Pancreas (tissue), 10 donors: ENCODE measurements around the gene RNF157. TPM values are rescaled to one million over a fixed set of nuclear protein-coding genes. Genes with fewer than 3 reads are reported as not detected.
"Not testable (repeated sequence)": the region's sequence is repeated elsewhere in the genome, so short reads cannot be mapped to it uniquely, and the experiment has no call there.

Source experiments
- ATAC-seq, 4 donors: fragments of 200-7000 bp; cut with Tn5 transposase; one replicate each; pipeline versions ENCODE4 v1.8.0 to v1.9.1; 2020; ENCODE audit warnings: mild to moderate bottlenecking in 4 of 4, moderate library complexity in 4 of 4
- DNase-seq, 6 donors: peaks; one replicate each; pipeline ENCODE4 v3.0.0-alpha.2; 2020
- FAIRE-seq: peaks from 2 replicates; lab custom pipeline; 2012; peaks lifted over from hg19 to GRCh38; lab: Jason Lieb, UNC
- H3K27ac ChIP-seq, 4 donors: fragments of 200-600 bp; sonication (generic); 1 replicate in 3 of 4; 2 replicates in 1 of 4; pipeline versions ENCODE4 v1.5.0 to v1.8.0; 2020
- H3K27me3 ChIP-seq, 4 donors: fragments of 200-600 bp; one replicate each; pipeline ENCODE4 v1.8.0; 2021
- H3K36me3 ChIP-seq, 3 donors: fragments of 200-600 bp; sonication (generic) in 1 of 3; one replicate each; pipeline versions ENCODE4 v1.5.0 to v1.8.0; 2020 to 2021
- H3K4me1 ChIP-seq, 3 donors: fragments of 200-600 bp; one replicate each; pipeline ENCODE4 v1.8.0; 2021
- H3K4me3 ChIP-seq, 4 donors: fragments of 200-600 bp; sonication (generic) in 2 of 4; one replicate each; pipeline versions ENCODE4 v1.5.0 to v1.8.0; 2020 to 2021
- H3K9me3 ChIP-seq, 4 donors: fragments of 200-600 bp; one replicate each; pipeline ENCODE4 v1.8.0; 2021
- WGBS, 2 donors: extraction: QIAGEN DNeasy Blood & Tissue Kit; methylation state at CpG; one replicate each; pipeline ENCODE4 v1.1.7; 2013; 5-methylcytosine and 5-hydroxymethylcytosine counted together
- intact Hi-C, 3 donors: fragments of 100-400 bp; cut with DNase I; formaldehyde crosslinking; loops; one replicate each; pipeline versions ENCODE4 v1.11.1 to v1.14.2; 2022
- polyA plus RNA-seq, 2 donors: library from polyadenylated mRNA; stranded (reverse); fragments of 200-250 nt; gene quantifications; one replicate each; pipeline ENCODE4 v1.2.3, GENCODE V29; 2013
- total RNA-seq, 6 donors: library from RNA; stranded (reverse); fragmentation: NEBNext Ultra II Directional in 4 of 6; extraction: Animal tissue kit (Norgen Biotek cat#: 25700) in 4 of 6; gene quantifications; one replicate each; pipeline versions ENCODE4 v1.2.1 to v1.2.4, GENCODE V29; 2021 to 2023
- TF ChIP-seq, protein P1 (sequence below), 4 donors: fragments of 200-600 bp; sonication (generic) in 3 of 4; IDR thresholded peaks; one replicate each; pipeline versions ENCODE4 v1.5.0 to v1.8.0; 2021; ENCODE audit warnings: antibody characterized with exemption in 4 of 4
- donor health status: healthy with polysubstance abuse.
- donor health status: DM: no; HTN: no; CAD: no; lungs with moderate emphysema.
- donor health status: DM: no; HTN: no; CAD: no.
- donor health status: control.
- donor health status: control.
- donor health status: Bipolar disorder and iron deficiency.
- donor health status: DM: yes; HTN: yes; CAD: no.
- donor health status: DM: no; HTN: no; CAD: no.
- donor health status: DM: no; HTN: no; CAD: no.
- donor health status: DM: yes; HTN: yes; CAD: no.

RNF157 gene
- total and polyA plus RNA-seq, 8 donors: 0.87 to 6.4 (median 3.3) TPM

DNA sequence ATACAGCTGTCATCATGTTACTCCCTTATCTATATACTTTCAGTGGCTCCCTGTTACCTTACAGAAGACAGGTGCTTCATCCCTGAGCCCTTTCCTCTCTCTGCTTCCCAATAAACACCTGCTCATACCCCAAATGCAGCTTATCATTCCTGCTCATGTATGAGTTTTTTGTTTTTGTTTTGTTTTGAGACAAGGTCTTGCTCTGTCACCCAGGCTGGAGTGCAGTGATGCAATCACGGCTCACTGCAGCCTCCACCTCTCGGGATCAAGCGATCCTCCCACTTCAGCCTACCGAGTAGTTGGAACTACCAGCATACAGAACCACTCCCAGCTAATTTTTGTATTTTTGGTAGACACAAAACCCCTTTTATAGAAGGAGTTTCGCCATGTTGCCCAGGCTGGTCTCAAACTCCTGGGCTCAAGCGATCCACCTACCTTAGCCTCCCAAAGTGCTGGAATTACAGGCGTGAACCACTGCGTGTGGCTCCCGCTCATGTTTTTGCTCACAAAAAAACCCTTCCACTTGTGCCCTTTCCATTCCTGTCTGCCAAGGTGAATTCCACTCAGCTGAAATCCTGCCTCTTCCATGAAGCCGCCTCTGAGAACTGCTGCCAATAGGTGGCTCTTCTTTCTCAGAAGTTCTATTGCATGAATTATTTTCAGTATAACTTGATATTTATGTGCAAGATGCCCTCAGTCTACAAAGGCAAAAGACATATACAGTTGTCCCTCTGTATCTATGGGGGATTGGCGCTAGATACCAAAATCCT lies 7.9 kb upstream of the RNF157 start:
- no peak overlapping the region for H3K27ac ChIP-seq
- intact Hi-C loops: no loop called here
- DNase-seq (no peak), ATAC-seq (peak in 2 of 4 donors; percentile 16 to 53), FAIRE-seq (no peak)
- H3K4me3 ChIP-seq: no peak overlapping the region
- no peaks in the 10 kb centered on the region for H3K9me3 ChIP-seq
- 52 to 61% methylated on average over 11 of the region's 11 CpGs for WGBS, 2 donors
- no peaks in the 10 kb centered on the region for H3K27me3 ChIP-seq
- no peaks in the 10 kb centered on the region for H3K36me3 ChIP-seq
- TF ChIP-seq, protein P1, sequence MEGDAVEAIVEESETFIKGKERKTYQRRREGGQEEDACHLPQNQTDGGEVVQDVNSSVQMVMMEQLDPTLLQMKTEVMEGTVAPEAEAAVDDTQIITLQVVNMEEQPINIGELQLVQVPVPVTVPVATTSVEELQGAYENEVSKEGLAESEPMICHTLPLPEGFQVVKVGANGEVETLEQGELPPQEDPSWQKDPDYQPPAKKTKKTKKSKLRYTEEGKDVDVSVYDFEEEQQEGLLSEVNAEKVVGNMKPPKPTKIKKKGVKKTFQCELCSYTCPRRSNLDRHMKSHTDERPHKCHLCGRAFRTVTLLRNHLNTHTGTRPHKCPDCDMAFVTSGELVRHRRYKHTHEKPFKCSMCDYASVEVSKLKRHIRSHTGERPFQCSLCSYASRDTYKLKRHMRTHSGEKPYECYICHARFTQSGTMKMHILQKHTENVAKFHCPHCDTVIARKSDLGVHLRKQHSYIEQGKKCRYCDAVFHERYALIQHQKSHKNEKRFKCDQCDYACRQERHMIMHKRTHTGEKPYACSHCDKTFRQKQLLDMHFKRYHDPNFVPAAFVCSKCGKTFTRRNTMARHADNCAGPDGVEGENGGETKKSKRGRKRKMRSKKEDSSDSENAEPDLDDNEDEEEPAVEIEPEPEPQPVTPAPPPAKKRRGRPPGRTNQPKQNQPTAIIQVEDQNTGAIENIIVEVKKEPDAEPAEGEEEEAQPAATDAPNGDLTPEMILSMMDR (IDR thresholded peaks at IDR 0.05): no peak
- H3K4me1 ChIP-seq: peaks cover 0 to 13% (median 0%) of the 10 kb centered on the region in 3 donors

DNA sequence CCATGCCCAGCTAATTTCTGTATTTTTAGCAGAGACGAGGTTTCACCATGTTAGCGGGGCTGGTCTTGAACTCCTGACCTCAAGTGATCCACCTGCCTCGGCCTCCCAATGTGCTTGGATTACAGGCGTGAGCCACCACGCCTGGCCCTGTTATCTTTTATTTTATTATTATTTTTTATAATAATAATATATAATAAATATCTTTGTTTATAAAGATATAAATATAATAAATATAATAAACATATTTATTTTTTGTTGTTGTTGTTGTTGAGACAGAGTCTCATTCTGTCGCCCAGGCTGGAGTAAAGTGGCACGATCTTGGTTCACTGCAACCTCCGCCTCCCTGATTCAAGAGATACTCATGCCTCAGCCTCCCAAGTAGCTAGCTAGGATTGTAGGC lies 7.0 kb upstream of the RNF157 start:
- Histone ChIP-seq H3K4me1 (peaks cover 0 to 9% (median 0%) of the 10 kb centered on the region in 3 donors), H3K27ac (no peak overlapping the region), H3K4me3 (no peak overlapping the region), H3K36me3 (no peaks in the 10 kb centered on the region), H3K9me3 (no peaks in the 10 kb centered on the region), H3K27me3 (no peaks in the 10 kb centered on the region)
- TF ChIP-seq, protein P1 (IDR thresholded peaks at IDR 0.05): no peak
- WGBS, 2 donors: 80 to 92% methylated on average over 8 of the region's 8 CpGs
- ATAC-seq: no peak
- no peak for FAIRE-seq
- no peak for DNase-seq
- intact Hi-C loops: no loop called here

DNA sequence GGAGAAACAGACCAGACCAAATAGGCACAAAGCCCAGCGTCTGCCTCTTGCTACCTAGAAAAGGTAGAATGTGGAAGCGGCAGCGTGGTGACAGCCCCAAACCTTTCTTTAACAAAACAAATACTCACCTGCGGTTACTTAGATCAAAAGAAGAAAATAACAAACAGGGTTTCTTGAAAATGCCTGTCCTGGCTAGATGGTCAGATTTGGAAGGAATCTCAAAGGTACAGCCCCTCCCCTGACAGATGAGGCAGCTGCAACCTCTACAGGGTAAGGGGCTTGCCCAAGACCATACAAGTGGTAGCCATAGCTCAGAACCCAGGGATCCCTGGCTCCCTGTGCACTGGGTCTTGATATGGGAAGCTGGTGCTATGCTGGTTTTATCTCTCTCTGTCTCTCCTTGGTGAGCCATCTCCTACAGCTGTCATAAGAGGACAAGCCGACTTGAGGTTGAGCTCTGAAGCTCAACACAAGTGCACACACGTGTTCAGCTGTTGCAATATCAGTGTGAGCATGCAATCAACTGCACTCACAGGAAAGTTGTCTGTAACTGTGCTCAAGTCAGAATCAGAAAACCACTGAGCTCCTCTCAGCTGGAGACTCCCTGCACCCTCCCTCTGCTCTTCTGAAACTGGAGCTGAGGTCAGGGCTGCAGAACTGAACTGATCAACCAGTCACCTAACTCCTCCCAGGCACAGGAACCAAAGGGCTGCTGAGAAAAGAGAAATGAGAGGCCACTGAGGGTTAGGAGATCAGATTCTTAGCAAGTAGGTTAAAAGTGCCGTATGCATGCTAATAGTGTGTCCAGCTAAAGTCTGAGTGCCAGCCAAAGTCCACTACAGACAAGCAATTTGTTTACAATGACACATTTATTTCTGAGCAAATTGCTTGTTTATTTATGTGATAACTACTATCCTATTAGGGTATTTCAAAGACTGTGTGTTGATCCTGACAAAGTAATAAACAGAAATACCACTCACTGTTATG lies 6.1 kb upstream of the RNF157 start:
- ATAC-seq (peak in 3 of 4 donors; percentile 31 to 56 (median 41)), DNase-seq (no peak), FAIRE-seq (no peak)
- no peak overlapping the region for H3K4me3 ChIP-seq
- intact Hi-C loops: no loop called here
- H3K9me3 ChIP-seq: no peaks in the 10 kb centered on the region
- peaks cover 0 to 10% (median 6%) of the 10 kb centered on the region in 3 donors for H3K4me1 ChIP-seq
- H3K27ac ChIP-seq: no peak overlapping the region
- no peaks in the 10 kb centered on the region for H3K27me3 ChIP-seq
- 71 to 73% methylated on average over 7 of the region's 7 CpGs for WGBS, 2 donors
- TF ChIP-seq, protein P1 (IDR thresholded peaks at IDR 0.05): no peak
- H3K36me3 ChIP-seq: no peaks in the 10 kb centered on the region

DNA sequence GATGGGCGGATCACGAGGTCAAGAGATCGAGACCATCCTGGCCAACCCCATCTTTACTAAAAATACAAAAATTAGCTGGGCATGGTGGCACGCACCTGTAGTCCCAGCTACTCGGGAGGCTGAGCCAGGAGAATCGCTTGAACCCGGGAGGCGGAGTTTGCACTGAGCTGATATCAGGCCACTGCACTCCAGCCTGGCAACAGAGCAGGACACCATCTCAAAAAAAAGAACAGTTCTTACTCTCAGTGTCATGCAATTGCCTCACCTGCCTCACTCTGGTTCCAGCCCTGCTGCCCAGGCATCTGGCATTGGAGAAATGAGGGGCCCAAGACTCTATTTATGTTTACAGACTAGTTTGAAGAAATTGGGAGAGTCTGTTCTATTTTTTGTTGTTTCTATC lies 4.4 kb upstream of the RNF157 start:
- ATAC-seq, FAIRE-seq, H3K27ac ChIP-seq, H3K27me3 ChIP-seq, H3K9me3 ChIP-seq, H3K4me3 ChIP-seq, H3K36me3 ChIP-seq, DNase-seq, intact Hi-C loops: not testable (repeated sequence)
- peaks cover 0 to 13% (median 10%) of the 10 kb centered on the region in 3 donors for H3K4me1 ChIP-seq
- WGBS, 2 donors: 89 to 93% methylated on average over 8 of the region's 8 CpGs
